ENCODE results near the gene KIAA2012. TPM values are rescaled to one million over a fixed set of nuclear protein-coding genes. Genes with fewer than 3 reads are reported as not detected.

KIAA2012 gene
- polyA plus RNA-seq, 10 donors: 0.08 to 0.92 (median 0.17) TPM

DNA sequence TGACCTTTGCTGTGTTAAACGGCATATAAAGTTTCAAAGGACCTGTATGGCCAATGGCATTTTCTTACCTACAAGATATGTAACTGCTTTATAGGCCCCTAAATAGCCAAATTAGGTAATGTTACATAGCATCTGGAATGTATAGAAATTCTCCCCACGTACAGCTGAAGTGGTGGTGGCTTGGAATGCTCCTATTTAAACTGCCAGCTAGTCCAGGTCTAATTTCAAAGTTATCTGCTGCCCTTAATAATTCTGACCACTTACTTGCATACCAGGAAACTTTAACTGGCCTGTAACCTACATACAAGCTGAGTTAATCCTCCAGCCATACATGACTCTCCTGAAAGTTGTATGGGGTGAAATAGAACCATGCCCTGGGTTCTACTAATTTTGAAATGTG lies 1.3 kb downstream of the KIAA2012 start:
- no peak for DNase-seq

DNA sequence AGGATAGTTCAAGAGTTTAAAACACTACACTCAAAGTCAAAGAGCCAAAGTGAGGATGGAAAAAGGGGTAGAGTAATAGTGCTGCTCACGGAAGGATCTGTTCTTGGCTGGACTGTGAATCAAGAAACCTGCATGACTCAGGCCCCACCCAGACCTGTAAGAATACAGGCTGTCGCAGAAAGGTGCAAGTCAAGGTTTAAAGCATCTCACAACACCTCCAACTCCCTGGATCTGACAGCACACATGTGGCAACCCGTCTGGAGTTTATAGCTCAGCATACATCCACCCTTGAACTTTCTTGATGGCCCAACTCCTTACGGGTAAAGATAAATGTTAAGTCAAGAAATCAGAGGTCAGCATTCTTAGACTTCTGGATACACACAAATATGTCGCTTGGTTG lies 6.3 kb downstream of the KIAA2012 start:
- DNase-seq: no peak

DNA sequence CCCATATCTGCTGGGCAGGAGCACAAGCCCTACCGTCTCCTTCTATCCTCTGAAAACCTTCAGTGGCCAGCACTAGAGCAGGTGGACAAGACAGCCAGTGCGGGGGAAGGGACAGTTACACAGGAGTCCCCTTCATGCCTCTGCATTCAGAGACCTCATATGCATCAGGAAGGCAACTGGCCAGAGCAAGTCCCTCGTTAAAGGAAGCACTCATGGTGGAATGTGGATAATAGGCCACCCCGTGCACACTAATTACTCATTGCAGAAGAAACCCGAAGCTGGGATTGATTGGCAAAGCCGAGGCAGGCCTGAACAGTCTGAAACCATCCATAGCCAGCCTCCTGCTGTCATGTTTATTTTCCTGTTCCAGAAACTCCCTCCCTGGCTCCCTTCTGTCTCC lies 11.2 kb downstream of the KIAA2012 start:
- DNase-seq: no peak

DNA sequence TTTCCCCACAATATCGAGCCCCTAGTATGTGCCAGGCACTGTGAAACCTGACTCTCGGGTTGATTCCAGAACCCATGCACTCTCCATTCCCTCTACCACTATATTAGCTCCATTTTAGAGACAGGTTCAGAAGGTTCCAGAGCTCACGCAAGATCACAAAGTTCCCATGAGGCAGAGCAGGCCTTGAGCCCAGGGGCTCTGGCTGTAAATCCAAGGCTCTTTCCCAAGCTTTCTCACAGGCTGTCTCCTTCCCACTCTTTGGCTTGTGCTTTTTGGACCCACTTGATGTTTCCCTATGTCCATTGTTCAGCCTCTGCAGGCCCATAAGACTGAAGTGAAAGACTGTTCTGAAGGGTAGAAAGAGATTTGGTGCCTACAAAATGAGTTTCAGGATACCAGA lies 15.7 kb downstream of the KIAA2012 start:
- peak in 1 of 3 donors; percentile 26 for DNase-seq

DNA sequence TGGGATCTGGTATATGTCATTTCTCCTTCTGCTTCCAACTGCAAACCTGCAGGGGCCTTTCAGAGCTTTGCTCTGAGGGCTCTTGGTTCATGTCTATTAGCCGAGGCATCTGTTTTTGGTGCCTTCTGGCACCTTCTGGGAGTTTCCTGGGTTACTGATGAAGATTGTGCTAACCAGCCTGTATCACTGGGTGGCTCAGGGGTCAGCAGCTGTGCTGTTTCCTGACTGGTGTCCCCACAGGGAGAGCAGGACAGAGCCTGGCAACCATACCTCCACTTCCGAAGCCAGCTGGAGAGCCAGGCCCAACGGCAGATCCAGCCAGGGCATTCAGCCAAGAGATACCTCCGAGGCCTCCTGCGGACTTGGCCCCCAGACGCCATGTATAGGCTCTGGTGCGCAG lies 17.5 kb downstream of the KIAA2012 start:
- no peak for DNase-seq

DNA sequence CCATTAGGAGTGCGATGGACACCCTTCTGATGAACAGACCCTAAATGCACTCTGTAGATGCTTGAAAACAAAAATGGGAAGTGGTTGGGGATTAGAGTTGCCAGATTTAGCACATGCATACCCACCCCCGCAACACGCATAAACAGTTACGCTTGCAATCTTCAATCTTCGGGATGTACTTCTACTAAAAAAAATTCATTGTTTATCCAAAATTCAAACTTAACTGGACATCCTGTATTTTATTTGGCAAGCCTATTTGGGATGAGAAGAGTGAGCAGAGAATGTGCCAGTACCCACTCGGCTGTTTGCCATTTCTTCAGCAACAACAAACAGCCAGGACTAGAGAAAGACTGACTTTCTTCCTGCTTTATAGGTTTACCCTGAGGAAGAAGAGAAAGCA lies 18.4 kb downstream of the KIAA2012 start:
- no peak for DNase-seq

DNA sequence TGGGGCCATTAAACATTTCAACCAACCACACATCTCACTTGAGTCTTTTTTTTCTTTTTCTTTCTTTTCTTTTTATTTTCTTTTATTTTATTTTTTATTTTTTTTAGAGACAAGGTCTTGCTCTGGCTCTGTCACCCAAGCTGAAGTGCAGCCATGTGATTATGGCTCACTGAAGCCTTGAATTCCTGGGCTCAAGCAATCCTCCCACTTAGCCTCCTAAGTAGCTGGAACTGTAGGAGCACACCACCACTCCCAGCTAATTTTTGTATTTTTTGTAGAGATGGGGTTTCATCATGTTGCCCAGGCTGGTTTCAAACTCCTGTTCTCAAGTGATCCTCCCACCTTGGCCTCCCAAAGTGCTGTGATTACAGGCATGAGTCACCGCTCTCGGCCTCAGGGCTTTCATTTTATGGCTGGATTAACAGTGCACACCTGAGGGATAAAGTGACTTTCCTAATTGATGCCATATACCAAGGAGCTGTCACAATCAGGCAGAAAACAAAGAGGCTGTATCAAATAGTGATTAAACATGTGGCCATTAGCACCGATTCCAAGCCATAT lies 21.5 kb downstream of the KIAA2012 start:
- DNase-seq: no peak

DNA sequence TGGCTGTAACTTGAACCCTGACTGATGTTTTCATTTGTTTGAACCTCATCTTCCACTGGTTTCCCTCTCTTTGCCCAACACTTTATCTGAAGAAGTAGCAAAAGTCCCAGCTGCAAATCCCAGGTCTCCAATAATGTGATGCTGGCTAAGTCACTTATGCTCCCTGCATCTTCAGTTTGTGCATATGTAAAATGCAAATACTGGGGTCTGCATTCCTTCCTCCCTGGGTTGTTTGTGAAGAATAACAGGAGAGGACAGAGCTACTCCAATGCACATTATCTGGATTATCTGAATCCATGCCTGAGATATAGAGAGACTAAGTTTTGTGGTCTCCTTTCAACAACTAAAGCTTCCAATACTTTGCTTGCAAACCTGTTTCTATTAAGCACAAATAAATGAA lies 22.2 kb downstream of the KIAA2012 start:
- DNase-seq: no peak

DNA sequence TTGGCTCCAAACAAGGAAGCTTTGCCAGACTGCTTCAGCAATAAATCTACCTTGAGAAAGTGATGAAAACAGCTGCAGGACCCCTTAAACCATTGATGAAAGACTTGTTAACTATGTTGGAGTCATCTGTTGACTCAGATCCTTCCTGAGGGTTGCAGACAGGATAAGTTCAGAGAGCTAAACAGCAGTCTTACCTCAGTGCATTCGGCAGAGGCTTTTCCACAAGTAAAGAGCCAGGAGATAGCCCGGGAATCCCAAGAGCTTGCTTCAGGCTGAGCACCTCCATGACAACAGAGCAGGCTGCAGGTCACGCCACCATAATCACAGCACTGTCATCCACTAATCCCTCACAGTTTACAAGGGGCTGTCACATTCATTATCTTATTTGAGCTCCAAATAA lies 23.7 kb downstream of the KIAA2012 start:
- DNase-seq: peak in 1 of 3 donors; percentile 73

DNA sequence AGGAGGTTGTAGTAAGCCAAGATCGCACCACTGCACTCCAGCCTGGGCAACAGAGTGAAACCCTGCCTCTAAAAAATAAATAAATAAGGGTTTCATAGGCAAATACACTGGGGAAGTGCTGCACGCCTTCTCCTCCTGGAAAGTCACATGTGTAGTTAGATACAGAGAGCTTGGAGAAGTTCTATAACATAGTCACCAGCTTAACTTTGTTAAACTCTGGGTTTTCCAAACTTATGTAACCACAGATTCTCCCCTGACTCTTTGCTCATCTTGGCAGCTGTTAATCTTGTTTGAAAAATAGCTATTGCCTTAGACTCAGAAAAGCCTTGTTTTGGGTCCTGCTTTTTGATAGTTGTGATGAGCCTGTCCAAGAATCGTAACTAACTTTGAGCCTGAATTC lies 25.2 kb downstream of the KIAA2012 start:
- no peak for DNase-seq

DNA sequence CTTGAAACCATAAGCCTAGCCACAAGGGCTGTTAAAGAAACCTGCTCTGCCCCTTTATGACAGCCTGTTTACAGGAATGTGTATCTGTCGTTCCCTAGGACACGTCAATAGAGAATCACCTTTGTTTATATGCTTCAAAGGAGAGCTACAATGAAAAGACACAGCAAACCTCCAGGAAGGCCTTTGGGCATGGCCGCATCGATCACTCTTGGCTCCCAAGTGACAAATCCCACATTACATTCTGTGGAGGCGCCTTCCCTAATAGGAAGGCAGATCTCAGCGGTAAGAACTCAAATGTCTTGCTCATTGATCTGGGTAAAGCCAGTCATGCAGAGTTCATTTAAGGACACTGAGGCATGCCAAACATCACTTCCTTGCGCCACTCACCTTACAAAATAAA lies 26.5 kb downstream of the KIAA2012 start:
- DNase-seq: no peak

DNA sequence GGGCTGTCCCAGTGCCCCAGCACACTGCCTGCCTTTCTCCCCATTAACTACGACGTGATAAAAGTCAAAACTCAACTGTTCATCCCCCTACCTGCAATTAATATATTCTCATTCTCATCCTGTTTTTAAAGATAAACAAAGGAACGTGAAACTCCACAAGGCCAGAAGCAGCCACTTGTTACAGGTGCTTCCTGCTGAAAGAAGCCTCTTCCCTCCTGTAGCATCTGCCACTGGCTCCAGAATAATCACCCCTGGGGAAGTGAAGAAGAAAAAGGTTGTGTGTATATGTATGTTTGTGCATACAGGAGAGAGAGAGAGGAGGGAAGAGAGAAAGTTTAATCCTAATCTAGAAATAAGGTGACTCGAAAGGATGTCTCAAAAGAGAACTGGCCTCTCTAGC lies 27.1 kb downstream of the KIAA2012 start:
- DNase-seq: no peak

DNA sequence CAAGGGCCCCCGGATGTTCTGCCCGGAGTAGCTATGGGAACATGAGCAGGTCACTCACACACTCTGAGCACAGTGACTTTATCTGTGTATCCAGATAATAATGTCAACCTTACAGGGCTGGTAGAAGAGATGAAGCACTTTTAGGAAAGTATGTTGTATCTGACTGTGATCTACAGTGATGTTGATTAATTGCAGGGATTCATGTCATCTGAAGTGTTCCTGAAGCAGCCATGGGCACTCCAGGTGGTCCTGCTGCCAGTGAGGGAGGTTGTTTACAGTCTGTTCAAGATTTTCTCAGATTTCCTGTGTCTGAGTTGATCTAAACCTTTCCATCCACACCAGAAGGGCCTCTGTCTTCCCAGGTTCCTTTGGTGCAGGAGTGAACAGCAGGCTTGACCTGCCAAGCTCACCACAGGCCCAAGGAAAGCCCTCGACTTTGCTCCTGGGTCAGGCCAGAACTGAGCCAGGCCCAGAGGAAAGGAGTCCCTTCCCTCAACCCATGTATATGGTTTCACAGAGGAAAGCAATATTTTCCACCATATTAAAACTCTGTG lies 28.0 kb downstream of the KIAA2012 start:
- no peak for DNase-seq

DNA sequence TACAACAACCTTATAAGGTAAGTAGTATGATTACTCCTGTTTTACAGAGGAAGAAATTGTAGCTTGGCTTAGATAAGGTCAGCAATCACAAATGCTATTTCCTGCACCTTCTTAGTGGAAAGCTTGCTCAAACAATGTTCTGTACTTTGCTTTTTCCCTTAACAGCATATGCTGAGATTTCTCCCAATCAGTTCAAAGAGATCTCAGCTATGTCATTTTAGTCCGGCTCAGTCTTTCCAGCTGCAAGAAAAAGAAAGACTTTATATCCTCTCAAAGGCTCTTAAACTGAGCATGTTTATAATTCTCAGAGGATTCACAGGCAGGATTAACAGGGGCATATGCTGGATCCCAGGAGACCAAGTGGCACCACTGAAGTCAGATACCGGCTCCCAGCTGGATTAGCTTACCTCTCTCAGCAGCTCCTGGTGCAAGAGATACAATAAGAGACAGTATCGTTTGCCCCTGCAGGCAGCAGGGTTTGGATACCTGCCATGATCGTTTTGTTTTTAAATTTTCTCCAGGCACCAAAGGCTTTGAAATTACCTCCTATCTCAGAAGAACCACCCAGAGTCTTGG lies 29.5 kb downstream of the KIAA2012 start:
- no peak for DNase-seq

DNA sequence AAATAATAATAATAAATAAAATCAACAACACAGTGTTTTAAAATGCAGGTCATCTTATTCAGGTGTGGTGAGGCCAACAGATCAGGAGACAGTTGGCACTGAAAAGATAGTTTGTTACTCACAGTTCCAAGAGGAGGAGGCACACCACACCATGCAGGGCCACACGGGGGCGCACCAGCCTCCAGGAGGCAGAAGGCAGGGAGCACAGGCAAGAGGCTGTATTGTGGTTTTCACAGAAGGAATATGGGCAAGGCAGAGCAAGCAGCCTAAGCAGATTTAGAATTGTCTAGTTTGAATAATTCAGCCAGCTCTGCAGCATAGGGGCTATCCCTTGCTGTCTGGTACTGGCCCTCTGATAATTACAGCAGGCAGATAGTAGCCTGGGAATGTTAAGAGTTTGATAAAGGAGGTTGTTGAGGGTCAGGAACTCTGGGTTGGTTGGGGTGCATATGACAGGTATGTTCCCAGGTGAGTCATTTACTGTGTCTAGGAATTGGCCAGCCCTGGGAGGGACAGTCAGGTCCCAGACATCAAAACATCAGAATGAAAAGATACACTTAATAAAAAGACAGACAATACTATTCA lies 31.3 kb downstream of the KIAA2012 start:
- DNase-seq: no peak

DNA sequence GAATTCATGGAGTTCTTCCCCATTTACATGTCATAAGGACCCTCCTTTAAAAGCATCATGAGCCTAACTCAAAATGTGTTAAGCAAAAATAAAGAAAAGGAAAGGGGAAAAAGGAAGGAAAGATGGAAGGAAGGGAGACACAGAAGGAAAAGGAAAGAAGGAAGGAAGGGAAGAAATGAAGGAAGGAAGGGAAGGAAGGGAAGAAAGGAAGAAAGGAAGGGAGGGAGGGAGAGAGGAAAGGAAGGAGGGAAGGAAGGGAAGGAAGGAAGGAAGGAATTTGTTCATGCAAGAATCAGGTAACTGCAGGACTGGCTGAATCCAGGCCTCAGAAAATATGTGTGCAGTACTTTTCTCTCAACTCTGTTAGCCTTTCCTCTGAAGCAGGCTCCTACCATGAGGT lies 32.0 kb downstream of the KIAA2012 start:
- DNase-seq: no peak

DNA sequence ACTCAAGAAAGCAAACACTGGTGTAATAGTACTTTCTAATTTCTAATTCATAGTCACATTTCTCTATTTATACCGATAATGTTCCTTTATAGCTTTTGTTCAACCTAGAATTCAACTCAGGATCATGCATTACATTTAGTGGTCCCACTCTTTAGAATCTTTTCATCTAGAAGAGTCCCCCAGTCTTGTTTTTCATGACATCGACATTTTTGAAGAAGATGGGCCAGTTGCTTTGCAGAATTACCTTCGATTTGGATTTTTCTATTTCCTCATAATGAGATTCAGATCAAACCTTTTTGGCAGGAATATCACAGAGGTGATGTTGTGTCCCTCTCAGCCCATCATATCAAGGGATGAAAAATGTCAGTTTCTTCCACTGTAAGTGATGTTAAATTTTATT lies 35.3 kb downstream of the KIAA2012 start:
- DNase-seq: no peak

DNA sequence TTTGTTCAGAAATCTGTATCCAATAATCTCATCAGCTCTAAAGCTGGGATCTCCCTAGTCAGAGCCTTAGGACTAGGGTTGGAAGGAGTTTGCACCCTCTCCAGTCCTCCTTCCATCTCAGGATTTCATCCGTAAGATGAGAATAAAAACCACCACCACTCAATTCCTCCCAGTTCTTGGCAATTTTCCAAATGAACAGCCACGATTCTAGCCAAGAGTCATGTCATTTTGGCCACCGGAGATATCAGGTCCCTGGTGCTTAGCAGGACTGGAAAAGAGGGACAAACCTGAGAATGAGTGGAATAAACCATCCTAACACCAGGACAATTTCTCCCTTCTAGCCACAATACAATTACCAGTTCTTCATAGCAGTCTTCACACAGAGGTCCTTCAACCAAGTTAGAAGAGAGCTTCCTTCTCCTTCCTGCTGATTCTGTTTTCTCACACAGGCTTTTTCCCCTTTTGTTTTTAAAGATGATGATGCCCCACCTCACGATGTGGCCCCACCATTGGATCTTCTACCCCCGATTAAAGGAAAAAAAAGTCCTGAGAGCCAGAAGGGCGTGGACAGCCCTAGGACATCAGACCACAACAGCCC lies 36.2 kb downstream of the KIAA2012 start:
- no peak for DNase-seq

DNA sequence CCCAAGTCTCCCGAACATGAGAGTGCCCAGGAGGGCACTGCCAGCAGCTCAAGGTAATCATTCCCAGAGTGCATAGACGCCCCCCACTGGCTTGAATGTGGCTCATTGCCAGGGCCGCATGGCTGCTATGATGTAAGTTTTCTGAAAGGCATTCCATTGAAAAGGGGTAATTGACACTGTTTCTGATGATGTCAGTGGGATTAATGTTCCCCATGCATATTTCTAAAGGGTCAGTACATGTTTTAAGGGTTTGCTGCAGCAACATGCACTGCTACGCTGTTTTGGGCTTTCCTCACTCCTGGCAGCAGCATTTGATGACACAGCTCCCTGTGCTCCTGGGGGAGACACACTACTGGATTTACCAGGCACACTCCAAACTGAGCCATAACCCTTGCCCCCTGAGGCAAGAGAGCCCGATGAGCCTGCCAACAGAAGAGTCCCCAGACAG lies 36.7 kb downstream of the KIAA2012 start:
- DNase-seq: peak in 2 of 3 donors; percentile 61 to 62

DNA sequence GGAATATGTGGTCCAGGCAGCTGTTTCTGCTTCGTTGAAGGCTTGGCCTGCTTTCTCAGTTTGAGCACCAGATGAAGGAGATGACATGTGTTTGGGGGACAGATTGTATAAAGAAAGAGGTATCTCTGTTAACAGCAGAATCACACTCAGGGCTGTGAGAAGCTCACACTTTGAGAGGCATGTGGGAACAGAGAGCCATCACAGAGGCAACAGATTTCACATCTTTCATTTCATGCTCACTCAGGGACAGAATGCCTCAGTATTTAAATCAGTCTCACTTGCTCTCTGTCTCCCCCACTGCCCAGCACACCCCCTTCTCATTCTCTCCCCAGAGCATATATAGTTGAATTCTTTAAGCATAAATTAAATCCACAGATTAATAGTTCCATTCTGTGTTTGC lies 37.4 kb downstream of the KIAA2012 start:
- no peak for DNase-seq

DNA sequence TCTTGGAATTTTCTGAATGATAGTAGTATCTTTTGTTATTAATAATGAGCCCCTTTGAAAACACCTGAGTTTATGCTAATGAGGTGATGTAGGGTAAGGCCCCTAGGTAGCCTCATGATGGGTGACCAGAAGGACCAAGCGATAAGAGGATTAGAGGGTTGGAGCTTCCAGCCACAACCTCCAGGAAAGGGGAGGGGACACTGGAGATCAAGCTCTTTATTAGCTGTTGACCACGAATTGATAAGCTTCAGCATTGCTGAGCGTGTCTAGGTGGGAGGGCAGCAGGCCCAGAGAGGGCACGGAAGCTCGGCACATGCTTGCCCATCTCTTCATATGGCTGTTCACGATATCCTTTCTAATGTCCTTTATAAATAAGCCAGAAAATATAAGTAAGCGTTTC lies 39.0 kb downstream of the KIAA2012 start:
- no peak for DNase-seq

DNA sequence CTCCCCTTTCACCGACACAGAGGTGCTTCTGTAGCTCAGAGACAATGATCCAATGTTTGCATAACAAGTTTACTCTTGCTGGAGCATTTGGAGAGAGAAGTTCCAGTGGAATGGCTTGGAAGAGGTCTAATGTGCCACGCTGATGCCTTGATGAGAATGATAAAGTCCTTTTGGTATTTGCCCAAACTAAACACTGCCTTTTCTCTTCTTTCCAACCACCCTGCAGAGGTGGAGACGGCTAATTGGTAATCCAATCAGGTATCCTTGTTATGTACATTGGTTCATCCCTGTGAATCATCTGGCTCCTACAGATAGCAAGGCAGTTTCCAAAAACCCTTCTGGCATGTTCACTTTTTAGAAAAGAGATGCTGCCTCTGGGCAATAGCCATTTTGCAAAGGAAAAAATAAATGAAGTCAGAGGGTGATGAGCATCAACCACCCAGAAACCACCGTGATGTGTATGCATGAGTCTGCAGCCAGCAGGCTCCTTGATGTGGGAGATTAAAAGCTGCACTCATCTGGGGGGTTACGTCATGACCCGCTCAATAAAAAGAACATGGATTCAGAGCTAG lies 40.6 kb downstream of the KIAA2012 start:
- DNase-seq: peak in 1 of 3 donors; percentile 60

DNA sequence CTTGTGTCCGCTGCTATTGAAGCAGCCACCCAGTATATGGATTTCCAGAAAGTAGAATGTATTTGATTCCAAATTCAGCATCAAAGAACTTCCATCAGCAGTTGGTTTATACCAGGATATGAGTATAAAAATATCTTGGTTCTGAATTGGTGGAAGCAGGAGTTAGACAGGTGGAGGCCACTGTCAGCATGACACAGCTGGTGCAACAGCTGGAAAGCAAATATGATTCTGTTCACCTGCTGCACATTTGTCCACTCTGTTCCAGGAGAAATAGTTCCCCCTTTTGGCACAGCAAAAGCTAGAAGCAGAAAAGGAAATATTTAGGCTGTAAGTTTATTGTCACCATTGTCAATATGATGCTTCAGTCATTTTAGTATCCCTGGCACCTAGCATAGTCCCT lies 41.2 kb downstream of the KIAA2012 start:
- DNase-seq: peak in 2 of 3 donors; percentile 22 to 54

All from muscle of back (tissue), 11 donors.